Measurements from ENCODE around the gene RING1.

GRCh38 chr6:33235221-33235634 is 26.9 kb downstream of the RING1 start:
- TF ChIP-seq POLR2A (IDR thresholded peaks at IDR 0.05; ENCODE audit: extremely low read depth, insufficient read length) (no peak), MAX (IDR thresholded peaks at IDR 0.05; ENCODE audit: low read depth, low read length) (no peak)
- TF ChIP-seq, protein P1, sequence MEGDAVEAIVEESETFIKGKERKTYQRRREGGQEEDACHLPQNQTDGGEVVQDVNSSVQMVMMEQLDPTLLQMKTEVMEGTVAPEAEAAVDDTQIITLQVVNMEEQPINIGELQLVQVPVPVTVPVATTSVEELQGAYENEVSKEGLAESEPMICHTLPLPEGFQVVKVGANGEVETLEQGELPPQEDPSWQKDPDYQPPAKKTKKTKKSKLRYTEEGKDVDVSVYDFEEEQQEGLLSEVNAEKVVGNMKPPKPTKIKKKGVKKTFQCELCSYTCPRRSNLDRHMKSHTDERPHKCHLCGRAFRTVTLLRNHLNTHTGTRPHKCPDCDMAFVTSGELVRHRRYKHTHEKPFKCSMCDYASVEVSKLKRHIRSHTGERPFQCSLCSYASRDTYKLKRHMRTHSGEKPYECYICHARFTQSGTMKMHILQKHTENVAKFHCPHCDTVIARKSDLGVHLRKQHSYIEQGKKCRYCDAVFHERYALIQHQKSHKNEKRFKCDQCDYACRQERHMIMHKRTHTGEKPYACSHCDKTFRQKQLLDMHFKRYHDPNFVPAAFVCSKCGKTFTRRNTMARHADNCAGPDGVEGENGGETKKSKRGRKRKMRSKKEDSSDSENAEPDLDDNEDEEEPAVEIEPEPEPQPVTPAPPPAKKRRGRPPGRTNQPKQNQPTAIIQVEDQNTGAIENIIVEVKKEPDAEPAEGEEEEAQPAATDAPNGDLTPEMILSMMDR (IDR thresholded peaks at IDR 0.05; ENCODE audit: low read depth, low read length) = no peak

All from NB4 (cell line).